Lower leg skin (tissue), 4 donors: ENCODE measurements around the gene BTBD1. TPM values are rescaled to one million over a fixed set of nuclear protein-coding genes. Genes with fewer than 3 reads are reported as not detected.

ENCODE experiments used
- DNase-seq, 2 donors: peaks; one replicate each; pipeline ENCODE4 v3.0.0-alpha.2; 2019; ENCODE audit warnings: low spot score in 2 of 2
- H3K4me3 ChIP-seq: fragments of 200-600 bp; sonication (generic); 2 replicates; pipeline ENCODE4 v1.5.1; 2017; ENCODE audit warnings: mild to moderate bottlenecking, low read depth; ENCODE audit not compliant: poor library complexity, severe bottlenecking
- CTCF ChIP-seq, 3 donors: fragments of 450-650 bp; IDR thresholded peaks; one replicate each; pipeline ENCODE4 v1.5.1; 2016; ENCODE audit warnings: antibody characterized with exemption in 3 of 3, mild to moderate bottlenecking in 3 of 3, moderate library complexity in 2 of 3
- POLR2A ChIP-seq, 2 donors: fragments of 450-650 bp; IDR thresholded peaks; one replicate each; pipeline ENCODE4 v1.6.1; 2016 to 2017; ENCODE audit warnings: antibody characterized with exemption in 2 of 2, mild to moderate bottlenecking in 1 of 2, moderate library complexity in 1 of 2
- WGBS, 2 donors: methylation state at CpG; one replicate each; pipeline ENCODE4 v1.1.5; 2018; 5-methylcytosine and 5-hydroxymethylcytosine counted together
- intact Hi-C: fragments of 100-400 bp; cut with DNase I; formaldehyde crosslinking; loops from one replicate; pipeline ENCODE4 v1.15.0; 2023; ENCODE audit warnings: low total_unique reads
- total RNA-seq, 4 donors: library from RNA; depleted of rRNA; stranded (reverse); fragments of >200 nt; gene quantifications; one replicate each; pipeline ENCODE4 v1.1.0, GENCODE V29; 2016

The BTBD1 gene
- total RNA-seq = 10 to 100 TPM; 46.2 to 57.5 (median 50.8) TPM

GRCh38 chr15:83066734-83067637, at the start of gene BTBD1:
Gene BTBD1, minus strand, starts transcription at chr15:83067252. Its CDS starts 101 bp downstream, at chr15:83067151.
- DNase-seq = peak; percentile 89 to 97
- intact Hi-C loops = no loop called here
- H3K4me3 ChIP-seq = peak within 1 kb of the TSS; percentile 78
- no peak for TF ChIP-seq POLR2A (IDR thresholded peaks at IDR 0.05)
- WGBS, 2 donors = 0% methylated on average over 1 to 52 of the region's 90 CpGs

GRCh38 chr15:83115831-83116565, 48.9 kb upstream of the BTBD1 start:
- no peak for TF ChIP-seq CTCF (IDR thresholded peaks at IDR 0.05)
- no peak for TF ChIP-seq POLR2A (IDR thresholded peaks at IDR 0.05)
- DNase-seq = no peak
- WGBS, 2 donors = 92% methylated on average over 11 of the region's 11 CpGs
- H3K4me3 ChIP-seq = no peak overlapping the region
- intact Hi-C loops = no loop called here

- H3K4me3 ChIP-seq = no peak overlapping the region
- TF ChIP-seq CTCF (IDR thresholded peaks at IDR 0.05) = no peak
- TF ChIP-seq POLR2A (IDR thresholded peaks at IDR 0.05) = no peak
- no peak for DNase-seq
- intact Hi-C loops = no loop called here
- 94 to 95% methylated on average over 3 of the region's 3 CpGs for WGBS, 2 donors
These were observed 48.4 kb upstream of the BTBD1 start for GRCh38 chr15:83115410-83115809.

- no peak for TF ChIP-seq POLR2A (IDR thresholded peaks at IDR 0.05)
- no peak for DNase-seq
- H3K4me3 ChIP-seq = no peak overlapping the region
- 99 to 100% methylated on average over 6 of the region's 6 CpGs for WGBS, 2 donors
- intact Hi-C loops = no loop called here
These were observed 47.8 kb upstream of the BTBD1 start for GRCh38 chr15:83114856-83115255.

- WGBS, 2 donors = 75 to 77% methylated on average over 5 of the region's 5 CpGs
- no peak for TF ChIP-seq POLR2A (IDR thresholded peaks at IDR 0.05)
- intact Hi-C loops = no loop called here
- DNase-seq = no peak
- H3K4me3 ChIP-seq = no peak overlapping the region
These were observed 47.0 kb upstream of the BTBD1 start for GRCh38 chr15:83113881-83114674.

- DNase-seq = peak in 1 of 2 donors; percentile 81
- H3K4me3 ChIP-seq = no peak overlapping the region
- TF ChIP-seq CTCF (IDR thresholded peaks at IDR 0.05) (no peak), POLR2A (IDR thresholded peaks at IDR 0.05) (no peak)
- intact Hi-C loops = no loop called here
- WGBS, 2 donors = 36 to 55% methylated on average over 3 of the region's 3 CpGs
These were observed 45.9 kb upstream of the BTBD1 start for GRCh38 chr15:83112956-83113299.
